22Rv1 (cell line): ENCODE results near the gene UBL7.

ENCODE experiments used
- ZFX ChIP-seq: fragments of 450-650 bp; IDR thresholded peaks from 2 replicates; pipeline ENCODE4 v1.6.1; 2017; ENCODE audit warnings: antibody characterized with exemption, borderline replicate concordance
- TF ChIP-seq, protein P1 (sequence below): fragments of 450-650 bp; IDR thresholded peaks from 2 replicates; pipeline ENCODE4 v1.5.1; 2017; ENCODE audit warnings: mild to moderate bottlenecking

GRCh38 chr15:74445816-74446763 is 14.9 kb downstream of the UBL7 start:
- TF ChIP-seq, protein P1, sequence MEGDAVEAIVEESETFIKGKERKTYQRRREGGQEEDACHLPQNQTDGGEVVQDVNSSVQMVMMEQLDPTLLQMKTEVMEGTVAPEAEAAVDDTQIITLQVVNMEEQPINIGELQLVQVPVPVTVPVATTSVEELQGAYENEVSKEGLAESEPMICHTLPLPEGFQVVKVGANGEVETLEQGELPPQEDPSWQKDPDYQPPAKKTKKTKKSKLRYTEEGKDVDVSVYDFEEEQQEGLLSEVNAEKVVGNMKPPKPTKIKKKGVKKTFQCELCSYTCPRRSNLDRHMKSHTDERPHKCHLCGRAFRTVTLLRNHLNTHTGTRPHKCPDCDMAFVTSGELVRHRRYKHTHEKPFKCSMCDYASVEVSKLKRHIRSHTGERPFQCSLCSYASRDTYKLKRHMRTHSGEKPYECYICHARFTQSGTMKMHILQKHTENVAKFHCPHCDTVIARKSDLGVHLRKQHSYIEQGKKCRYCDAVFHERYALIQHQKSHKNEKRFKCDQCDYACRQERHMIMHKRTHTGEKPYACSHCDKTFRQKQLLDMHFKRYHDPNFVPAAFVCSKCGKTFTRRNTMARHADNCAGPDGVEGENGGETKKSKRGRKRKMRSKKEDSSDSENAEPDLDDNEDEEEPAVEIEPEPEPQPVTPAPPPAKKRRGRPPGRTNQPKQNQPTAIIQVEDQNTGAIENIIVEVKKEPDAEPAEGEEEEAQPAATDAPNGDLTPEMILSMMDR, result no peak
- no peak for TF ChIP-seq ZFX
